GM21619 (cell line): ENCODE measurements around the gene TMEM205.
"Not testable (repeated sequence)": the region's sequence is repeated elsewhere in the genome, so short reads cannot be mapped to it uniquely, and the experiment has no call there.

Experiments
- ATAC-seq: cut with Tn5 transposase; IDR thresholded peaks from one replicate; pipeline ENCODE4 v1.9.1; 2021; ENCODE audit not compliant: unreplicated experiment

TMEM205 gene

GRCh38 chr19:11340099-11340467 lies 6.0 kb downstream of the TMEM205 start:
- not testable (repeated sequence) for ATAC-seq

GRCh38 chr19:11339254-11340098 lies 6.6 kb downstream of the TMEM205 start, which contains the start of gene RAB3D:
Gene RAB3D, minus strand, starts transcription at chr19:11339657. Its CDS starts 2,258 bp downstream, at chr19:11337399.
- no peak for ATAC-seq

- ATAC-seq, result no peak
These were observed 7.4 kb downstream of the TMEM205 start for GRCh38 chr19:11338569-11339253.

- ATAC-seq, result no peak
These were observed 7.9 kb downstream of the TMEM205 start for GRCh38 chr19:11338121-11338520.

GRCh38 chr19:11337080-11337479 lies 9.0 kb downstream of the TMEM205 start:
- ATAC-seq, result no peak

GRCh38 chr19:11335449-11336146 lies 10.5 kb downstream of the TMEM205 start:
- no peak for ATAC-seq

- not testable (repeated sequence) for ATAC-seq
These were observed 12.2 kb downstream of the TMEM205 start for GRCh38 chr19:11333838-11334237.

- no peak for ATAC-seq
These were observed 13.2 kb downstream of the TMEM205 start for GRCh38 chr19:11332822-11333221.

GRCh38 chr19:11331502-11331901 lies 14.6 kb downstream of the TMEM205 start:
- no peak for ATAC-seq

- no peak for ATAC-seq
These were observed 15.9 kb downstream of the TMEM205 start for GRCh38 chr19:11330127-11330526.

- ATAC-seq, result no peak
These were observed 20.5 kb downstream of the TMEM205 start for GRCh38 chr19:11325544-11325943.

- no peak for ATAC-seq
These were observed 21.2 kb downstream of the TMEM205 start for GRCh38 chr19:11324748-11325389.

GRCh38 chr19:11324079-11324661 lies 21.9 kb downstream of the TMEM205 start:
- ATAC-seq, result peak; percentile 62

GRCh38 chr19:11323601-11324078 lies 22.4 kb downstream of the TMEM205 start:
- ATAC-seq, result no peak

GRCh38 chr19:11322269-11323024 lies 23.6 kb downstream of the TMEM205 start:
- ATAC-seq, result no peak

GRCh38 chr19:11321191-11322126 lies 24.6 kb downstream of the TMEM205 start:
- no peak for ATAC-seq

GRCh38 chr19:11320278-11320995 lies 25.6 kb downstream of the TMEM205 start:
- not testable (repeated sequence) for ATAC-seq

GRCh38 chr19:11306337-11306736 lies 39.7 kb downstream of the TMEM205 start:
- ATAC-seq, result no peak
